ENCODE results near the gene LIM2. TPM values are rescaled to one million over a fixed set of nuclear protein-coding genes. Genes with fewer than 3 reads are reported as not detected.

LIM2 gene
- total and polyA plus RNA-seq, 2 of the 8 experiments (the other 6 are each of a cell fraction or from before 2014, with no cell fraction given), result not detected

DNA sequence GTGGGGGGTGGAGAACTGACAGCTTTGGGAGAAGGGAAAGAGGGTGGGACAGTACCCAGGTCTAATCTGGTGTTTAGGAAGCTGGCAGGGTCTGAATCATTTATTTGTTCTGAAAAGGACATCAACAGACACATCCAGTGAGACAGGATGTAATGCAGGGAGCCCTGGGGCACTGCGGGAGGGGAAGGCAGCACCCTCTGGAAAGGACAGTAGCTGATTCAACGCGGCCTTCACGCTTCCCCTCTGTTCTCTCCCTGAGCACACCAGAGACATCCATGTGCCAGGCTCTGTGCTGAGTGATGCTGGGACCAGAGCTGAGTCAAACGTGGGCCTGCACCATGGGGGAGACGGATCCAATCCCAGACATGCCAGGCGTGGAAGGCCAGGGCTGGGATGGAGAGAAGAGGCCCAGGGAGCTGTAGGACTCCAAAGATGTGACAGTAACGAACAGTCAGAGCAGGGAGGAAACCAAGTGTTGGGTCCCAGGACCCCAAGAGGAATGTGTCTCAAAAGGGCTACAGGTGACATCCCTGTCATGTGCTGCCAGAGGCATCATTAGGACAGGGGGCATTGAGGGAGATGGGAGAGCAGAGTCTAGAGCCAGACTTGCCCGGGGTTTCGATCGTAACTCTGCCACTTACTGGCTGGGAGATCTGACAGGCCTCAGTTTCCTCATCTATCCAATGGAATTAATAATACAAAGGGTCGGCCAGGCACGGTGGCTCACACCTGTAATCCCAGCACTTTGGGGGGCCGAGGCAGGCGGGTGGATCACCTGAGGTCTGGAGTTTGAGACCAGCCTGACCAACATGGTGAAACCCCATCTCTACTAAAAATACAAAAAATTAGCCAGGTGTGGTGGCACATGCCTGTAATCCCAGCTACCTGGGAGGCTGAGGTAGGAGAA is 23.3 kb downstream of the LIM2 start (continued):
- TF ChIP-seq MAFK (IDR thresholded peaks at IDR 0.05; ENCODE audit: low read depth, low read length) (no peak), TEAD4 (IDR thresholded peaks at IDR 0.05; ENCODE audit: low read depth, low read length) (no peak), GTF2F1 (IDR thresholded peaks at IDR 0.05; ENCODE audit: borderline replicate concordance, low read depth, low read length) (no peak), CBX8 (IDR thresholded peaks at IDR 0.05; ENCODE audit: borderline replicate concordance, low read depth, low read length) (no peak), SRF (IDR thresholded peaks at IDR 0.05; ENCODE audit: low read depth, low read length) (no peak), FOSL1 (IDR thresholded peaks at IDR 0.05; ENCODE audit: insufficient read depth, low read depth, low read length) (no peak), BACH1 (IDR thresholded peaks at IDR 0.05; ENCODE audit: low read length) (no peak), CREB1 (IDR thresholded peaks at IDR 0.05) (no peak), POLR2AphosphoS5 (IDR thresholded peaks at IDR 0.05; ENCODE audit: low read depth, low read length) (no peak), KDM5A (IDR thresholded peaks at IDR 0.05; ENCODE audit: low read length) (no peak), CHD1 (IDR thresholded peaks at IDR 0.05; ENCODE audit: low read depth, low read length) (no peak), PHF8 (conservative IDR thresholded peaks at IDR 0.05; ENCODE audit: low read depth, low read length) (no peak)

All from H1 (cell line).